22Rv1 (cell line): ENCODE data around the gene ASB7.

ENCODE experiments used
- ZFX ChIP-seq: fragments of 450-650 bp; IDR thresholded peaks from 2 replicates; pipeline ENCODE4 v1.6.1; 2017; ENCODE audit warnings: antibody characterized with exemption, borderline replicate concordance
- TF ChIP-seq, protein P1 (sequence below): fragments of 450-650 bp; IDR thresholded peaks from 2 replicates; pipeline ENCODE4 v1.5.1; 2017; ENCODE audit warnings: mild to moderate bottlenecking

DNA sequence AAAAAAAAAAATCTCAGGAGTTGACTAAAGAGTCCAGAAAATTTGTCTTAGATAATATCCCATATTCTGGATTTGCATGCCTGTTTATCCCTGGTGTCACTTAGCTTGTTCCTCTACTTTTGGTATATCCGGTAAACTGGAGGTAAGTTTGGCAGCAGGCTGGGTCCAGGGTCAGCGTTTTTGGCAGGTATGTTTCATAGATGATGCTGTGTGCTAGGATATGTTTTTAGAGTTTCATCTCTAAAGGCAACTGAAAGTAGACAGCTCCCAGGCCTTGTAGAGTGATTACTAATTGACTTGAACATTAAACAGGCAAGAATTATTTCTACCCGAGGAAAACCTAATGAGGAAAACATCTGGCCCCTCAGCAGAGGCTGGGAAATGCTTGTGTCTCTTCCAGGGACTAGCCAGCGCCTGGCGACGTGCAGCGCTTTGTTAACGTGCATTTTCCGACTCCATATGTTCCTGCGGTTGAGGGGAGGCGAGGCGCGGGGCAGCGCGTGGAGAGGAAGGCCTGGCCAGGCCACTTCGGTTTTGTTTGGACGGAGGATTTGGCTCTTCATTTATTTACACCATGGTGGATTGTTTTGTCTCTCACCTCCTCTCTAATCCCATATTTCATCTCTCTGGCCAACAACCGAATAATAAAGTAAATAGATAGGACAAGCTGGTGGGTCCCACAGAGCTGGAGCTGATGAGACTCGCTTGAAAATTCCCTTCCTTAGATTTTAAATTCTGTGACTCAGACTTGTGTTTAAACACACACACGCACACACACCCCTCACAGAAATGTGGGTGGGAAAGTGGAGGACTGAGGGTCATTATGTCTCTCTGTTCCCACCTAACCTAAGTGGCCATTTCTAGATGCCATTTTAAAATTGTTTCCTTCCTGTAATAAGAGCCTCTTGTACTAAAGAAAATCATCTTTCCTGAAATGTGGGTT is 65.3 kb downstream of the ASB7 start:
- TF ChIP-seq, protein P1, sequence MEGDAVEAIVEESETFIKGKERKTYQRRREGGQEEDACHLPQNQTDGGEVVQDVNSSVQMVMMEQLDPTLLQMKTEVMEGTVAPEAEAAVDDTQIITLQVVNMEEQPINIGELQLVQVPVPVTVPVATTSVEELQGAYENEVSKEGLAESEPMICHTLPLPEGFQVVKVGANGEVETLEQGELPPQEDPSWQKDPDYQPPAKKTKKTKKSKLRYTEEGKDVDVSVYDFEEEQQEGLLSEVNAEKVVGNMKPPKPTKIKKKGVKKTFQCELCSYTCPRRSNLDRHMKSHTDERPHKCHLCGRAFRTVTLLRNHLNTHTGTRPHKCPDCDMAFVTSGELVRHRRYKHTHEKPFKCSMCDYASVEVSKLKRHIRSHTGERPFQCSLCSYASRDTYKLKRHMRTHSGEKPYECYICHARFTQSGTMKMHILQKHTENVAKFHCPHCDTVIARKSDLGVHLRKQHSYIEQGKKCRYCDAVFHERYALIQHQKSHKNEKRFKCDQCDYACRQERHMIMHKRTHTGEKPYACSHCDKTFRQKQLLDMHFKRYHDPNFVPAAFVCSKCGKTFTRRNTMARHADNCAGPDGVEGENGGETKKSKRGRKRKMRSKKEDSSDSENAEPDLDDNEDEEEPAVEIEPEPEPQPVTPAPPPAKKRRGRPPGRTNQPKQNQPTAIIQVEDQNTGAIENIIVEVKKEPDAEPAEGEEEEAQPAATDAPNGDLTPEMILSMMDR: no peak
- no peak for TF ChIP-seq ZFX
